ENCODE data around the gene C4BPB. TPM values are rescaled to one million over a fixed set of nuclear protein-coding genes. Genes with fewer than 3 reads are reported as not detected.

C4BPB gene
- total and polyA plus RNA-seq, 2 of the 4 experiments (the other 2 are of a cell fraction), result not detected

GRCh38 chr1:207048041-207048440, 40.6 kb upstream of the C4BPB start:
- Histone ChIP-seq H2BK120ac (ENCODE audit: low read depth, low read length) (no peak overlapping the region), H3K18ac (ENCODE audit: low read depth, low read length) (no peak overlapping the region), H3K79me1 (ENCODE audit: low read depth in 1 of 2, low read length in 2 of 2) (peaks cover 13 to 34% of the 10 kb centered on the region in 2 experiments), H3K27me3 (ENCODE audit: control insufficient read depth, insufficient read depth, low read length) (no peaks in the 10 kb centered on the region), H3K9me1 (ENCODE audit: insufficient read depth, low read length) (peaks cover 7% of the 10 kb centered on the region), H3K4me2 (ENCODE audit: low read depth, low read length) (no peak overlapping the region), H3K9me3 (ENCODE audit: control insufficient read depth, insufficient read depth, low read length) (no peaks in the 10 kb centered on the region), H2AFZ (replicated peaks; ENCODE audit: low read length, poor library complexity) (no peak overlapping the region), H3K4me1 (ENCODE audit: control insufficient read depth, insufficient read depth, low read length) (peaks cover 4% of the 10 kb centered on the region; the same call in 1 of the 2 replicates), H4K5ac (ENCODE audit: low read depth, low read length) (no peak overlapping the region), H3K14ac (replicated peaks; ENCODE audit: low read depth, low read length) (no peak overlapping the region), H4K20me1 (ENCODE audit: insufficient read depth, low read length) (peaks cover 10% of the 10 kb centered on the region; the same call in 1 of the 2 replicates), H4K8ac (ENCODE audit: low read depth in 2 of 2, low read length in 2 of 2) (no peak overlapping the region), H3K36me3 (ENCODE audit: control insufficient read depth, insufficient read depth, low read length) (peaks cover 7% of the 10 kb centered on the region), H2AK5ac (ENCODE audit: low read depth, low read length) (no peak overlapping the region), H4K91ac (ENCODE audit: insufficient read depth, low read depth, low read length) (no peak overlapping the region), H3K9ac (ENCODE audit: low read depth, low read length) (no peak overlapping the region), H2BK20ac (ENCODE audit: low read depth, low read length) (no peak overlapping the region), H3K4ac (ENCODE audit: low read depth, low read length) (no peak overlapping the region), H2BK15ac (ENCODE audit: low read depth, low read length) (no peak overlapping the region), H3K56ac (ENCODE audit: extremely low read depth, insufficient read depth, low read length) (no peak overlapping the region), H3K27ac (ENCODE audit: insufficient read depth, low read length) (no peak overlapping the region), H2BK5ac (ENCODE audit: low read depth, low read length, poor library complexity, severe bottlenecking) (no peak overlapping the region), H3K23ac (ENCODE audit: low read depth, low read length) (no peak overlapping the region), H2AK9ac (replicated peaks; ENCODE audit: low read depth, low read length, poor library complexity) (no peak overlapping the region), H3K4me3 (ENCODE audit: insufficient read depth, low read depth, low read length) (no peak overlapping the region)
- ChIA-PET POLR2A (ENCODE audit: unreplicated experiment) (no interaction called here), CTCF (no interaction called here)
- ATAC-seq (ENCODE audit: low read depth), result no peak
- intact Hi-C loops (cut with micrococcal nuclease) (no loop called here), dilution Hi-C loops (cut with HindIII; ENCODE audit: low sequenced_read_pairs, unreplicated experiment) (no loop called here), in situ Hi-C loops (cut with MboI; ENCODE audit: low sequenced_read_pairs) (no loop called here)
- DNase-seq, result no peak
- TF ChIP-seq NFE2L2 (IDR thresholded peaks at IDR 0.05; ENCODE audit: low read depth, low read length) (no peak), CEBPB (IDR thresholded peaks at IDR 0.05; ENCODE audit: low read depth, low read length) (no peak), ELK1 (IDR thresholded peaks at IDR 0.05; ENCODE audit: borderline replicate concordance, low read depth, low read length) (no peak), FOS (IDR thresholded peaks at IDR 0.05; ENCODE audit: low read depth, low read length) (no peak), MAZ (IDR thresholded peaks at IDR 0.05; ENCODE audit: borderline replicate concordance, low read depth, low read length) (no peak), MXI1 (IDR thresholded peaks at IDR 0.05; ENCODE audit: borderline replicate concordance, low read depth, low read length) (no peak), RCOR1 (IDR thresholded peaks at IDR 0.05; ENCODE audit: insufficient replicate concordance, low read length) (no peak), BHLHE40 (IDR thresholded peaks at IDR 0.05; ENCODE audit: low read depth, low read length) (no peak), CHD1 (IDR thresholded peaks at IDR 0.05; ENCODE audit: low read depth, low read length) (no peak), SMC3 (IDR thresholded peaks at IDR 0.05; ENCODE audit: low read depth, low read length) (no peak), RAD21 (IDR thresholded peaks at IDR 0.05; ENCODE audit: low read length) (no peak), RFX5 (IDR thresholded peaks at IDR 0.05; ENCODE audit: low read depth, low read length) (no peak), MAFK (IDR thresholded peaks at IDR 0.05; ENCODE audit: low read depth, low read length) (no peak), POLR2A (IDR thresholded peaks at IDR 0.05; ENCODE audit: low read depth, low read length) (no peak), CTCF (conservative IDR thresholded peaks at IDR 0.05; ENCODE audit: low read depth, low read length) (no peak), USF2 (IDR thresholded peaks at IDR 0.05; ENCODE audit: low read depth, low read length) (no peak)
- no TSS peak for BruUV-seq (replicated peaks)
- WGBS, 2 experiments (ENCODE audit: extremely low coverage in 2 of 2, insufficient read length in 1 of 2), result no CpG with 5 or more reads among the region's 6 CpGs
